HuH-7 (cell line): ENCODE data around the gene TTC7B.

Source experiments
- DNase-seq: peaks from one replicate; pipeline ENCODE4 v3.0.0; 2011; ENCODE audit warnings: low spot score

Gene TTC7B

GRCh38 chr14:90508536-90509254 lies 307.5 kb downstream of the TTC7B start:
- no peak for DNase-seq

GRCh38 chr14:90508036-90508435 lies 308.2 kb downstream of the TTC7B start:
- DNase-seq = no peak

GRCh38 chr14:90507428-90507827 lies 308.8 kb downstream of the TTC7B start:
- DNase-seq = no peak

DNA sequence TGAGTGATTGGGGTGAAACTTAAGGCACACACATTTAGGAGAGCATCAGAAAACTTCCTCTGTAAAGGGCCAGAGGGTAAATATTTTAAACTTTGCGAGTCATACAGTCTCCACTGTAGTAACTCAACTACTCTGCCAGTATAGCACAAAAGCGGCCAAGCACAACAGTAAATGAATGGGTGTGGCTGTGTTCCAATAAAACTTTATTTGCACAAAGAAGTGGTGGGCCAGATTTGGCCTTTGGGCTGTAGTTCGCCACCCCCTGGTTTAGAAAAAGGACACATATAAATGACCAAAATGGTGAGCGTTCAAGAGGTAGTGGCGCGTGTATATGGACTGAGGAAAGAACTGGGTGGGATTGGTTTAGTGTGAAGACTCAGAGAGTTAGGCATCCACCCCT lies 309.5 kb downstream of the TTC7B start:
- DNase-seq = no peak

DNA sequence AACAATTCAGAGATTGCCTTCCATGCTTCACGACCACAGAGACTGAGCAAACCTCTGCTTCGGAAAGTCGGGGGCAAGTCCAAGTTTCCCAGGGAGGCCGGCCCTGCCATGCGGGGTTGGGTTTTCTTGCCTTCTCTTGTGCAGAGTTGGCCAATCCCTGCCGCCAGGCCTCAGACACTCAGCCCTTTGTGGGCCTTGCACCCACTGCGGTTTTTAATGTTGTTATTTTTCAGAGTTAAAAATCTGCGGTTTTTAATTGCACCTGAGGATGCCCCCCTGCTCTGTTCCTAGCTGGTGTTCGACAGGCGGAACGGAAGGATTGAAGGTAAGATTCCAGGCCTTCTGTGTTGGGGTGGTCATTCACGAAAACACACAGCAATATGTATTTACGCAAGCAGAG lies 310.7 kb downstream of the TTC7B start:
- DNase-seq = no peak

DNA sequence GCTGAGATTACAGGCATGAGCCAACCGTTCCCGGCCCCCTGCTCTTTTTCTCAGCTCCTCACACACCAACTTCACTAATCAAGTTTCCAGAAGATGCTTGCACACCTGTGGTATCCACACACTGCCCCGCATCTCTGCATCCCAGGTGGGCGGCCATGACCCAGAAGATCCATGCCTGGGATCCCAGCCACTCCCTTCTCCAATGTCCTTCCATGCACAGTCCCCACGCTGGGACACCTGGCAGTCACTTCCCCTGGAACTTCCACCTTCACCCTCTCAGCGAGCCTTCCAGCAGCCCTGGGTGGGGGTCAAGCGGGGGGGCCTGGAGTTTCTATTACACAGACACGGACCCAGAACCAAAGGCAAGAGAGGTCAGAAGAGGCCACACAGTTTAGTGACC lies 311.6 kb downstream of the TTC7B start:
- no peak for DNase-seq

GRCh38 chr14:90503582-90503981 lies 312.6 kb downstream of the TTC7B start:
- DNase-seq = no peak

- no peak for DNase-seq
These were observed 313.5 kb downstream of the TTC7B start for GRCh38 chr14:90502760-90503159.

DNA sequence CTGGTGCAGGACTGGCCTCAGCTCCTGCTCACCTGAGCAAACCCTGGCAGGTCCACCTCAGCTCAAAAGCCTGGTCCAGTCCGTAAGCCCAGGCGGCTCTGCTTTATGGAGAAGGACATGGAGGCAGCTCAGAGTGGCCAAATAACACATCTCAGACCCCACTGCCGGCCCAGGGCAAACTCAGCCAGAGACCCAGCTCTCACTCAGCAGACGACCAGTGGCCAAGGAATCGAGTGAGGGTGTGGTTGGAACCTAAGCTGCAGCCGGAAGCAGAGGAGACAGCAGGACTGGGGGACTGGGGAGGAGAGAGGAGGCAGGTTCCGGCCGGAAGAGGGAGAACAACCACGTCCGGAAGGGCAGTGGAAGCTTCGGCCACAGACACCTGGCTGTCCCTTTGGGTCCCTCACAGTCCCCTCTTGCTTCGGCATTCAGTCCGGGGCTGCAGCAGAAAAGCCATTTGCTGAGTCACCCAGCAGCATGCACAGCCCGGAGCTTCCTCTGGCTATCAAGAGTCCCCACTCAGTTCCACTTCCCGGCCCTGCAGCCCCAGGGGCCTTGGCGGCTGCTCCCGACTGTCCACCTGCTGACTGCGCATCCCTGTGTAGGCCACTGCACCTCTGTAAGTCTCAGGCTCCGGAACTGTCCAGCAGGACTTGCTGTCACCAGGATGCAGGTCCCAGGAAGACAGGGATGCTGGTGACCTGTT lies 315.4 kb downstream of the TTC7B start:
- DNase-seq = no peak

- DNase-seq = no peak
These were observed 316.1 kb downstream of the TTC7B start for GRCh38 chr14:90499908-90500664.

DNA sequence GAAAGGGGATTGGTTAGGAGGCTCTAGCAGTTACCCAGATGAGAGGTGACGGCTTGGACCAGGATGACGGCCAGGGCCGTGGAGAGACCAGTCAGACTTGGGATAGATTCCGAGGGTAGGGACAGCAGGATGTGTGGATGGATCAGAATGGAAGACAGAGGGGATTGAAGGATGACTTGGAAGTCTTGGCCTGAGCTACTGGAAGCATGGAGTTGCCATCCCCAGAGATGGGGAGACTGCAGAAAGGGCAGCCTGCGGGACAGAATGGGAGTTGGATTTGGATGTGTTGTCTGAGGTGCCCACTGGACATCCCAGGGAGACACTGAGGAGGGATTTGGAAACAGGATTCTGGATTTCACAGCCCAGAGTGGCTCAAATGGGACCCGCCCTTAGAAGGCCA lies 317.1 kb downstream of the TTC7B start:
- DNase-seq = no peak

- DNase-seq = no peak
These were observed 318.0 kb downstream of the TTC7B start for GRCh38 chr14:90498198-90498597.

GRCh38 chr14:90496379-90496778 lies 319.9 kb downstream of the TTC7B start:
- no peak for DNase-seq

GRCh38 chr14:90495357-90496276 lies 320.6 kb downstream of the TTC7B start:
- DNase-seq = peak; percentile 73

GRCh38 chr14:90491911-90492531 lies 324.2 kb downstream of the TTC7B start:
- no peak for DNase-seq

DNA sequence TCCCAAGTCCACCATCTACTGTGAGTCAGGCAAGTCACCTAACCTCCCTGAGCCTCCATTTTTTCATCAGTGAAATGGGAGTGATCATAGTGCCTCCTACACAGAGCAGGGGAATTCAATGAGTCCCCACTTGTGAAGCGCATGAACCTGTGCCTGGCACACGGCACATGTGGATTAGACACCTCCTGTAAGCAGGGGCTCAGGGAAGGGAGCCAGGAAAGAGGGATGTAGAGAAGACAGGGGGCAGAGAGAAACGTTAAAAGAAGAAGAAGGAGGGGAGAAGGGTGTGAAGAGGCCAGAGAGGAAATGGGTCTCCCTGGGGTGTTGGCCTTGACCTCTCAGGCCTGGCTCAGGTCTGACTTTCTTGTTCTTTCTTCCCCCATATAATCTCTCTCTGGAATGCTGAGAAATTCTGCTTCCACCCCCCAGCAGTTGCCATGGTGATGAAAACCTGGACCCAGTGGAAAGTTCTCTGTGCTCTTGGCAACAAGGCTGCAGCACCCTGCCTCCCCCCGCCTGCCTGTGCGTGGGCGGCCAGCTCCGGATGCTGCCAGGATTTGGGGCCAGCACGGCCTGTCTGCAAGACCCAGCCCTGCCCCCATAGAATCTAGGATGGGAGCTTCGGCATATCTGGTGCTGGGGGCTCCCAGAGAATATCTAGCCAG lies 324.9 kb downstream of the TTC7B start:
- no peak for DNase-seq

- DNase-seq = no peak
These were observed 325.5 kb downstream of the TTC7B start for GRCh38 chr14:90490720-90491050.

GRCh38 chr14:90489916-90490719 lies 326.1 kb downstream of the TTC7B start:
- no peak for DNase-seq

DNA sequence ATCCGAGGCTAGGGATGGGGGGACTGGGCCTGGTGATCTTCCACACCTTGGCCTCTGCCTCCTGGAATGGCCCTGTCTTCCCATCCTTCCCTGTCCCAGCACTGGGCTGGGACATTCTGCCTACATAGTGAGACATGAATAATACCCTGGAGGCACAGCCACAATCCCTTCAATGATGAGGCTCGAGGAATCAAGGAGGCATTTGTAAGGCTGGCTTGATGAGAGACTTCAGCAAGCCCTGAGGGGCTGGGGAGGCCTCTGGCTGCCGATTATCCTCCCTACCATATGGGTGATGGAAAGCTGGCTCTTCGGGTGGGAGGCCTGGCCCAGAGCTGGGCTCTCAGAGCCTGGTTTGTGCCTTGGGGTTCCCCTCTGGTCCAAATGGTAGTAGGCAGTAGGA lies 326.9 kb downstream of the TTC7B start:
- DNase-seq = no peak

DNA sequence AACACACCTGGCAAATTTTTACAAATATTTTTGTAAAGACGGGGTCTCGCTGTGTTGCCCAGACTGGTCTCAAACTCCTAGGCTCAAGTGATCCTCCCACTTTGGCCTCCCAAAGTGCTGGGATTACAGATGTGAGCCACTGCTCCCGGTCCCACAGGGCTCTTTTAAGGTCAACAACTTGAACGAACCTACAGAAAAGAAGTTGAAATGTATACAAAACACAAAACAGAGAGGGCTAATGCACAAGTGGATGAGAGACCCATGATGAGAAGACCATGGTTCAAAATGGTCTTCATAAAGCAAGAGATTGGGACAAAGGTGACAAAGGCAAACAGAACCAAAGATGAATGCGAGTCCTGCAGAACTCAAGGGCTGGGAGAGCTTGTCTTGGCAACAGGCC lies 328.0 kb downstream of the TTC7B start:
- no peak for DNase-seq
